Skin epidermis (tissue), 12 donors: ENCODE results near the gene CCDC9B.

Experiments
- H3K27ac ChIP-seq, 21 experiments: fragments of 200-600 bp; sonication (generic) in 11 of 21; one replicate each; pipeline ENCODE4 v1.5.0; 2020; ENCODE audit warnings: mild to moderate bottlenecking in 3 of 21, inconsistent platforms in 2 of 21, moderate library complexity in 2 of 21
- H3K4me3 ChIP-seq, 7 experiments: fragments of 200-600 bp; sonication (generic) in 2 of 7; one replicate each; pipeline ENCODE4 v1.5.0; 2020; ENCODE audit warnings: inconsistent platforms in 2 of 7, mild to moderate bottlenecking in 2 of 7, moderate library complexity in 1 of 7

Gene CCDC9B

GRCh38 chr15:40347559-40348473 lies 7.1 kb upstream of the CCDC9B start:
- peak overlapping the region in 1 of 21 experiments; percentile 33 for H3K27ac ChIP-seq
- H3K4me3 ChIP-seq, result no peak overlapping the region

- Histone ChIP-seq H3K4me3 (no peak overlapping the region), H3K27ac (no peak overlapping the region)
Observed at GRCh38 chr15:40346579-40347558, 6.1 kb upstream of the CCDC9B start.

- Histone ChIP-seq H3K27ac (no peak overlapping the region), H3K4me3 (no peak overlapping the region)
Observed at GRCh38 chr15:40345867-40346578, 5.3 kb upstream of the CCDC9B start.

GRCh38 chr15:40345225-40345866 lies 4.6 kb upstream of the CCDC9B start:
- H3K27ac ChIP-seq, result peak overlapping the region in 1 of 21 experiments; percentile 8

GRCh38 chr15:40344631-40345120 lies 3.9 kb upstream of the CCDC9B start:
- H3K4me3 ChIP-seq, result no peak overlapping the region
- no peak overlapping the region for H3K27ac ChIP-seq

More at GRCh38 chr15:40345225-40345866, 4.6 kb upstream of the CCDC9B start:
- no peak overlapping the region for H3K4me3 ChIP-seq

- peak overlapping the region in 16 of 21 experiments; percentile 3 to 89 (median 76) for H3K27ac ChIP-seq
Observed at GRCh38 chr15:40344217-40344616, 3.5 kb upstream of the CCDC9B start.

GRCh38 chr15:40343512-40343911 lies 2.8 kb upstream of the CCDC9B start:
- Histone ChIP-seq H3K4me3 (no peak overlapping the region), H3K27ac (peak overlapping the region in 20 of 21 experiments; percentile 52 to 89 (median 74))

More at GRCh38 chr15:40344217-40344616, 3.5 kb upstream of the CCDC9B start:
- no peak overlapping the region for H3K4me3 ChIP-seq

GRCh38 chr15:40342416-40343320 lies 1.9 kb upstream of the CCDC9B start:
- H3K4me3 ChIP-seq, result no peak overlapping the region
- peak overlapping the region in 20 of 21 experiments; percentile 52 to 94 (median 76) for H3K27ac ChIP-seq

GRCh38 chr15:40340038-40340739 lies 550 bp downstream of the CCDC9B start:
- H3K27ac ChIP-seq, result peak overlapping the region; percentile 69 to 95 (median 88)
- H3K4me3 ChIP-seq, result peak overlapping the region; percentile 20 to 41 (median 23)

GRCh38 chr15:40339621-40339945 lies 1.2 kb downstream of the CCDC9B start:
- H3K4me3 ChIP-seq, result peak overlapping the region in 5 of 7 experiments; percentile 23 to 41 (median 26)
- peak overlapping the region; percentile 45 to 95 (median 88) for H3K27ac ChIP-seq

- Histone ChIP-seq H3K27ac (peak overlapping the region; percentile 45 to 95 (median 88)), H3K4me3 (peak overlapping the region in 2 of 7 experiments; percentile 23 to 41)
Observed at GRCh38 chr15:40338921-40339620, 1.7 kb downstream of the CCDC9B start.

GRCh38 chr15:40338041-40338657 lies 2.6 kb downstream of the CCDC9B start:
- no peak overlapping the region for H3K4me3 ChIP-seq
- H3K27ac ChIP-seq, result peak overlapping the region in 14 of 21 experiments; percentile 7 to 95 (median 60)

- Histone ChIP-seq H3K27ac (peak overlapping the region in 10 of 21 experiments; percentile 17 to 93 (median 42)), H3K4me3 (no peak overlapping the region)
Observed at GRCh38 chr15:40337597-40337996, 3.1 kb downstream of the CCDC9B start.

- Histone ChIP-seq H3K4me3 (no peak overlapping the region), H3K27ac (peak overlapping the region in 5 of 21 experiments; percentile 32 to 82 (median 49))
Observed at GRCh38 chr15:40336744-40337122, 4.0 kb downstream of the CCDC9B start.

GRCh38 chr15:40335938-40336743 lies 4.6 kb downstream of the CCDC9B start:
- H3K27ac ChIP-seq, result peak overlapping the region in 14 of 21 experiments; percentile 14 to 87 (median 62)
- no peak overlapping the region for H3K4me3 ChIP-seq
